BLaER1 (cell line): ENCODE data around the gene TCF20.

Experiments
- H3K27ac ChIP-seq: shearing (Covaris generic); formaldehyde crosslinking; 2 replicates; pipeline ENCODE4 v1.8.1; 2022
- H3K27me3 ChIP-seq: shearing (Covaris generic); formaldehyde crosslinking; 2 replicates; pipeline ENCODE4 v1.8.1; 2022
- H3K36me3 ChIP-seq: shearing (Covaris generic); formaldehyde crosslinking; 2 replicates; pipeline ENCODE4 v1.8.1; 2022
- H3K4me1 ChIP-seq: shearing (Covaris generic); formaldehyde crosslinking; 2 replicates; pipeline ENCODE4 v1.8.1; 2022
- H3K4me2 ChIP-seq: shearing (Covaris generic); formaldehyde crosslinking; 2 replicates; pipeline ENCODE4 v1.8.1; 2022
- H3K4me3 ChIP-seq: shearing (Covaris generic); formaldehyde crosslinking; 2 replicates; pipeline ENCODE4 v1.8.1; 2022
- H3K9ac ChIP-seq: shearing (Covaris generic); formaldehyde crosslinking; 2 replicates; pipeline ENCODE4 v1.8.1; 2022
- H3K9me3 ChIP-seq: shearing (Covaris generic); formaldehyde crosslinking; 2 replicates; pipeline ENCODE4 v1.8.1; 2022
- H4K20me1 ChIP-seq: shearing (Covaris generic); formaldehyde crosslinking; 2 replicates; pipeline ENCODE4 v1.8.1; 2022
- Cebpa-rat ChIP-seq: shearing (Covaris generic); IDR thresholded peaks from 2 replicates; pipeline ENCODE4 v1.8.1; 2022

TCF20 gene

DNA sequence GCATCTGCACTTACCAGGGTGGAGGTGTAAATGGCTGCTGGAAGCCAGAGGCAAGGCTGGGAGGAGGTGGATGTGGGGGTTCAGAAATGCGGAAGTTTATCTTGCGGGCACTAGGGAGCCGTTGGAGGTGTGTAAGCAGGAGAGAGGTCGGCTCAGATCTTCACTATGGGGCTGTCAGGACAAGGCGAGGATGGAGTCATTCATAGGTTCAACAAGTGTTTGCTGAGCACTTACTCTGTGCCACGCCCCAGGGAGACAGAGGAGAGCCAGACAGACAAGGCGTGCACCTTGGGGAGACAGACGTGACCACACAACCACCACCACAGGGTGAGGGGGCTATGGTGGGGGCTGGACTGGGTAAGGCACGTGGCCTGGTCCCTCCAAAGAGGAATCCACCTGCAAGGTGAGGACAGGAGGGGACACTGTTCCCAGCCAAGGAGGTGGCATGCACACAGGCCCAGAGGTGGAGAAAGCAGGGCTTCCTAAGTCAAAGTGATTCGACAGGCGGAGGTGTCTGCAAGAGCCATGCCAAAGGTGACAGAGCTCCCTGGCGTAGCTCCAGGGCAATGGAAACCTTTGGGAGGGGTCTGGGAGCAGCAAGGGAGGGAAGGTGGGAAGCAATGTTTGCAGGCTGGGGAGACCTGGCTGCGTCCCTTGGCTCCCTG, 30.8 kb upstream of the TCF20 start:
- no peak for TF ChIP-seq Cebpa-rat
- Histone ChIP-seq H4K20me1 (no peaks in the 10 kb centered on the region), H3K36me3 (no peaks in the 10 kb centered on the region), H3K27ac (peak overlapping the region; percentile 92), H3K9me3 (no peaks in the 10 kb centered on the region), H3K4me3 (peak overlapping the region; percentile 60), H3K4me1 (peaks cover 98% of the 10 kb centered on the region), H3K9ac (peak overlapping the region; percentile 76), H3K4me2 (peak overlapping the region; percentile 100), H3K27me3 (no peaks in the 10 kb centered on the region)

DNA sequence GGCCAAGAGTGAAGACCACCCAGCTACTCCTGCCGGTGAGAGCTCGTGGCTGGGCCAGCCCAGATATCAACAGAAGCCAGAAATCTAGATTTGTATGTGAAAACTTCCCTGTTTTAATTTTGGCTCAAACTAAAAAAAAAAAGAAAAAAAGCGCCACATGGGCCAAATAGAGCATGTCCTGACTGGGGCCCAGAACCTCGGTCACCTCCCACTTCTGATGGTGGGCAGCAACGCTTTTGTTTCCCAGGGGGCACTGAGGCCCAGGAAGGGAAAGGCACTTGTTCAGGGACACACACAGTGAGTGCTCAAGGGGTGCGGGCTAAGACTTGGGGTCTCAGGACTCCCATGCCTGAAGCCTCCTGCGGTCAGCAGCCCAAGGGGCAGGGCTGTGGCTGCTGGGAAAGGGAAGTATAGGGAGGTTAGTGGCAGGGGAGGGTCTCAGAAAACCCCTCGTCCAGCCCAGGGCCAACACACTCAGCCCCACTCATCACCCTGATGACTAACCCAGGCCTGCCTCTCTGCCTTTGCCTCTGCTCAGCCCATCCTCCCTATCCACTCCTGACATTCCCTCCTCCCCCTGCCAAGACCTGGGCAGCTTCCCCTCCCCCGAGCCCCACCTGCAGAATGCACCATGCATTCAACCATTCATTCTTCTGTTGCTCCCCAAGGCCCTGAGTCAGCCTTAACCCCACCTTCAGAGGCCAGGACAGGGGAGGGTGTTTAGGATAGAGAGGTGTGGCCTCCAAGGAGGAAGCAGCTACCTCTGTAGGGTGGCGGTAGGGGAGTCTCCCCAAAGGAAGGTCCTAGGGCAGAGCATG, 30.0 kb upstream of the TCF20 start:
- Histone ChIP-seq H3K36me3 (no peaks in the 10 kb centered on the region), H3K4me1 (peaks cover 98% of the 10 kb centered on the region), H4K20me1 (no peaks in the 10 kb centered on the region), H3K9ac (peak overlapping the region; percentile 76), H3K9me3 (no peaks in the 10 kb centered on the region), H3K27ac (peak overlapping the region; percentile 92), H3K4me3 (peak overlapping the region; percentile 60), H3K4me2 (peak overlapping the region; percentile 100), H3K27me3 (no peaks in the 10 kb centered on the region)
- TF ChIP-seq Cebpa-rat = no peak

DNA sequence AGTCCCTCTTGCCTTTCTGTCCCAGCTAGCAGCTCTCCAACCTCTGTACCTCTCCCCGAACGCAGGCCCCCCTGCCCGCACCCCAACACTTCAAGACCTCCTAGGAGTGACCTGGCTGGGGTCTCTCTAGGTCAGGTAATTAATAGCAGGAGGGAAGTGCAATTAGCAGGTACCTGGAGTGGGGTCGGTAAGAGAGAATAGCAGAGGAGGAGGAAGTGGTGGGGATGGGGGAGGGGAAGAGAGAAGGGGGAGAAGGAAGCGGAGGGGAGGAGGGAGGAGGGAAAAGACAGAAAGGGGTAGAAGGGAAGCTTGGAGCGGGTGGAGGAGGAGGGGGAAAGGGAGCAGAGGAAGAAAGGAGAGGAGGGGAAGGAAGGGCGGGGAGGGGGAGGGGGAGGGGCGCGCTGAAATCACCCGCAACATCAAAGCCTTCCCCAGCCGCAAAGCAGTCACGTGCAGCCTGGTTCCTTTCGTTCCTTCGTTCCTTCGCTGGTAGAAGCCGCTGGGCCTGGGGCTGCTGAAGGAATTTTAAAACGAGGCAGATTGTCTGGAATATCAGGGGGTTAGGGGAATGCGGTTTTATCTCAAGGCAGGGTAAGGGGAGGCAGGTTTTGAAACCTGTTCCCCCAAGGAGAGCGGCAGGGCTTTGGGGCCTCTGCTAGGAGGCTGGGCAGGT, 29.3 kb upstream of the TCF20 start:
- Histone ChIP-seq H3K4me2 (peak overlapping the region; percentile 100), H3K4me1 (peaks cover 98% of the 10 kb centered on the region), H4K20me1 (peaks cover 3% of the 10 kb centered on the region; the same call in 1 of the 2 replicates), H3K27ac (peak overlapping the region; percentile 92), H3K27me3 (no peaks in the 10 kb centered on the region), H3K36me3 (no peaks in the 10 kb centered on the region), H3K9me3 (no peaks in the 10 kb centered on the region), H3K4me3 (peak overlapping the region; percentile 60), H3K9ac (peak overlapping the region; percentile 76)
- TF ChIP-seq Cebpa-rat = no peak

GRCh38 chr22:42298746-42299145, 28.3 kb upstream of the TCF20 start:
- no peak for TF ChIP-seq Cebpa-rat
- H3K27me3 ChIP-seq = no peaks in the 10 kb centered on the region
- no peak overlapping the region for H3K4me3 ChIP-seq
- H3K4me2 ChIP-seq = peak overlapping the region; percentile 100
- H3K4me1 ChIP-seq = peaks cover 98% of the 10 kb centered on the region
- H3K9me3 ChIP-seq = no peaks in the 10 kb centered on the region
- peaks cover 11% of the 10 kb centered on the region; the same call in 1 of the 2 replicates for H4K20me1 ChIP-seq
- H3K27ac ChIP-seq = peak overlapping the region; percentile 87
- H3K36me3 ChIP-seq = no peaks in the 10 kb centered on the region
- peak overlapping the region; percentile 31 for H3K9ac ChIP-seq

DNA sequence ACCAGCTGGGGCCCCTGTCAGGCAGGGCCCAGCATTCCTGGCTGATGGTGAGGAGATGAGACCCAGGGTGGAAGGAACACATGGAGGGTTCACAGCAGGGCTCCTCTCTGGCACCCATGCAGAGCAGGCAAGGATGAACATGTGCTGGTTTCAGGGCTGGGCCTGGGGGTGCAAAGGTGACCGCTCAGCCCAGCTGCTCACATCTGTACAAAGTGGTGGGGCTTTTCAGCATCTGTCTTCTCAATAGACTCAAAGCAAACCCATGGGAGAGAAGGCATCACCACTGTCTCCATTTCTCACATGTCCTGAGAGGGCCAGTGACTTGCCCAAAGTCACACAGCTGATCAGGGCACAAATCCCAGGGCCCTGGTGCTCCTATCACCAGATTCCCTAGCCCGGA, 27.3 kb upstream of the TCF20 start:
- peaks cover 11% of the 10 kb centered on the region; the same call in 1 of the 2 replicates for H4K20me1 ChIP-seq

DNA sequence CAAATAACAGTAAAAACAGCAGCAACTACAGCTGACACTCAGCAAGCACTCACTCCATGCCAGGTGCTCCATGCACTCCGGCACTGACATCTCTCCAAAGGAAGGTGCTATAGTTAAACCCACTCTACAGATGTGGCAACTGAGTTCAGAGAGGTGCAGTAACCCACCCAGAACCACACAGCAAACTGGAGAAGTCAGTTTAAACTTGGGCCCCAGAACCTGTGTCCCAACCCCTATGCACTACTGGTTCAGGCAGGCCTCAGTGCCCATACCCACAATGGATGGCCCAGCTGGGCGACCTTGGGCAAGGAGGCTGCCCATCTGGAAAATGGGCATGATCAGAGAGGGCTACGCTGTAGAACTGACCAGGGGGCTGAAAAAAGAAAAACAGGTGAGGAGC, 26.4 kb upstream of the TCF20 start:
- Histone ChIP-seq H3K4me2 (peak overlapping the region; percentile 100), H3K9ac (no peak overlapping the region; the same call in 1 of the 2 replicates), H3K9me3 (no peaks in the 10 kb centered on the region), H3K27ac (peak overlapping the region; percentile 87), H3K27me3 (no peaks in the 10 kb centered on the region), H3K36me3 (no peaks in the 10 kb centered on the region), H3K4me3 (no peak overlapping the region), H3K4me1 (peaks cover 98% of the 10 kb centered on the region), H4K20me1 (peaks cover 11% of the 10 kb centered on the region; the same call in 1 of the 2 replicates)
- no peak for TF ChIP-seq Cebpa-rat

More for the DNA sequence above, 27.3 kb upstream of the TCF20 start:
- H3K9me3 ChIP-seq = no peaks in the 10 kb centered on the region
- peak overlapping the region; percentile 31; the same call in 1 of the 2 replicates for H3K9ac ChIP-seq
- peak overlapping the region; percentile 87 for H3K27ac ChIP-seq
- peaks cover 98% of the 10 kb centered on the region for H3K4me1 ChIP-seq
- TF ChIP-seq Cebpa-rat = no peak
- H3K36me3 ChIP-seq = no peaks in the 10 kb centered on the region
- peak overlapping the region; percentile 100 for H3K4me2 ChIP-seq
- H3K27me3 ChIP-seq = no peaks in the 10 kb centered on the region
- H3K4me3 ChIP-seq = no peak overlapping the region

GRCh38 chr22:42296381-42296853, 26.0 kb upstream of the TCF20 start:
- peak overlapping the region; percentile 100 for H3K4me2 ChIP-seq
- no peak overlapping the region for H3K4me3 ChIP-seq

GRCh38 chr22:42294034-42294985, 23.9 kb upstream of the TCF20 start:
- no peak for TF ChIP-seq Cebpa-rat
- Histone ChIP-seq H4K20me1 (peaks cover 11% of the 10 kb centered on the region; the same call in 1 of the 2 replicates), H3K36me3 (no peaks in the 10 kb centered on the region), H3K9me3 (no peaks in the 10 kb centered on the region), H3K4me3 (no peak overlapping the region), H3K27me3 (no peaks in the 10 kb centered on the region), H3K9ac (peak overlapping the region; percentile 28; the same call in 1 of the 2 replicates), H3K27ac (peak overlapping the region; percentile 71), H3K4me2 (peak overlapping the region; percentile 100), H3K4me1 (peaks cover 100% of the 10 kb centered on the region)

More at GRCh38 chr22:42296381-42296853, 26.0 kb upstream of the TCF20 start:
- Histone ChIP-seq H4K20me1 (peaks cover 11% of the 10 kb centered on the region; the same call in 1 of the 2 replicates), H3K36me3 (no peaks in the 10 kb centered on the region), H3K27ac (peak overlapping the region; percentile 87), H3K27me3 (no peaks in the 10 kb centered on the region), H3K4me1 (peaks cover 98% of the 10 kb centered on the region), H3K9ac (peak overlapping the region; percentile 31; the same call in 1 of the 2 replicates), H3K9me3 (no peaks in the 10 kb centered on the region)
- no peak for TF ChIP-seq Cebpa-rat
